NB4 (cell line): ENCODE data around the gene LY6G6F.

Experiments used
- DNase-seq: peaks from one replicate; pipeline ENCODE4 v3.0.0; 2010; ENCODE audit warnings: low read depth
- H3K4me3 ChIP-seq: one replicate; pipeline ENCODE4 v1.5.1; 2011; ENCODE audit warnings: mild to moderate bottlenecking, low read depth, low read length, moderate library complexity
- CTCF ChIP-seq: IDR thresholded peaks from one replicate; pipeline ENCODE4 v1.5.1; 2012; ENCODE audit warnings: low read depth, low read length
- MAX ChIP-seq: IDR thresholded peaks from 2 replicates; pipeline ENCODE4 v1.6.1; 2011; ENCODE audit warnings: low read depth, low read length
- MYC ChIP-seq: IDR thresholded peaks from 2 replicates; pipeline ENCODE4 v1.6.1; 2011; ENCODE audit warnings: low read depth, low read length
- POLR2A ChIP-seq: IDR thresholded peaks from 2 replicates; pipeline ENCODE4 v1.6.1; 2011; ENCODE audit warnings: mild to moderate bottlenecking; ENCODE audit not compliant: insufficient read length; ENCODE audit errors: extremely low read depth

LY6G6F gene

GRCh38 chr6:31728767-31729514 lies 22.3 kb downstream of the LY6G6F start, which contains the start of gene DDAH2:
DDAH2 (minus strand) TSS chr6:31729299; CDS start chr6:31729161, 138 bp downstream.
- no peak for TF ChIP-seq CTCF
- no peak for TF ChIP-seq MYC
- TF ChIP-seq MAX: no peak
- TF ChIP-seq POLR2A: peak; percentile 6
- DNase-seq: no peak
- peak within 1 kb of the TSS; percentile 69 for H3K4me3 ChIP-seq

- peak; percentile 66 for TF ChIP-seq MYC
- TF ChIP-seq CTCF: peak; percentile 83
- TF ChIP-seq MAX: peak; percentile 28
- TF ChIP-seq POLR2A: peak; percentile 6
- peak overlapping the region; percentile 69 for H3K4me3 ChIP-seq
- peak; percentile 94 for DNase-seq
Observed at GRCh38 chr6:31729515-31729978, 22.9 kb downstream of the LY6G6F start.

GRCh38 chr6:31729979-31730630 lies 23.4 kb downstream of the LY6G6F start:
- peak; percentile 91 for DNase-seq
- H3K4me3 ChIP-seq: peak overlapping the region; percentile 69
- peak; percentile 39; the same call in 1 of the 2 replicates for TF ChIP-seq MAX
- TF ChIP-seq CTCF: no peak
- TF ChIP-seq POLR2A: peak; percentile 35
- peak; percentile 35; the same call in 1 of the 2 replicates for TF ChIP-seq MYC

GRCh38 chr6:31730631-31731086 lies 24.0 kb downstream of the LY6G6F start:
- peak overlapping the region; percentile 30 for H3K4me3 ChIP-seq
- TF ChIP-seq POLR2A: no peak
- TF ChIP-seq MYC: no peak
- no peak for TF ChIP-seq MAX
- TF ChIP-seq CTCF: no peak
- DNase-seq: peak; percentile 32

GRCh38 chr6:31732029-31732428 lies 25.4 kb downstream of the LY6G6F start:
- TF ChIP-seq POLR2A (no peak), MAX (no peak), MYC (no peak), CTCF (no peak)
- no peak for DNase-seq
- no peak overlapping the region for H3K4me3 ChIP-seq
